Cerebellar nuclear complex (tissue), 1 donor: ENCODE results near the gene ANGPTL2.
"Not testable (repeated sequence)": the region's sequence is repeated elsewhere in the genome, so short reads cannot be mapped to it uniquely, and the experiment has no call there.

Experiments
- DNase-seq, 2 experiments: peaks; one replicate each; lab custom pipeline; 2025; lab: John Stamatoyannopoulos, UW

Gene ANGPTL2

GRCh38 chr9:127155314-127155960, 33.0 kb upstream of the ANGPTL2 start:
- no peak for DNase-seq

GRCh38 chr9:127154390-127155191, 32.2 kb upstream of the ANGPTL2 start:
- DNase-seq: no peak

- DNase-seq: no peak
These were observed 31.6 kb upstream of the ANGPTL2 start for GRCh38 chr9:127154003-127154389.

GRCh38 chr9:127153501-127153900, 31.1 kb upstream of the ANGPTL2 start:
- DNase-seq: no peak

GRCh38 chr9:127149463-127150390, 27.3 kb upstream of the ANGPTL2 start:
- no peak for DNase-seq

GRCh38 chr9:127149010-127149409, 26.6 kb upstream of the ANGPTL2 start:
- DNase-seq: no peak

GRCh38 chr9:127148014-127148413, 25.6 kb upstream of the ANGPTL2 start:
- no peak for DNase-seq

- no peak for DNase-seq
These were observed 24.8 kb upstream of the ANGPTL2 start for GRCh38 chr9:127147251-127147650.

- not testable (repeated sequence) for DNase-seq
These were observed 24.4 kb upstream of the ANGPTL2 start for GRCh38 chr9:127146841-127147240.

- no peak for DNase-seq
These were observed 22.4 kb upstream of the ANGPTL2 start for GRCh38 chr9:127144670-127145445.

GRCh38 chr9:127143920-127144465, 21.6 kb upstream of the ANGPTL2 start:
- DNase-seq: no peak

- no peak for DNase-seq
These were observed 20.6 kb upstream of the ANGPTL2 start for GRCh38 chr9:127142931-127143464.

- DNase-seq: no peak
These were observed 19.9 kb upstream of the ANGPTL2 start for GRCh38 chr9:127142291-127142690.

GRCh38 chr9:127140842-127141675, 18.6 kb upstream of the ANGPTL2 start:
- no peak for DNase-seq

- no peak for DNase-seq
These were observed 17.7 kb upstream of the ANGPTL2 start for GRCh38 chr9:127140181-127140580.

GRCh38 chr9:127139775-127140174, 17.3 kb upstream of the ANGPTL2 start:
- no peak for DNase-seq

GRCh38 chr9:127139071-127139731, 16.8 kb upstream of the ANGPTL2 start:
- DNase-seq: no peak

- DNase-seq: no peak
These were observed 16.0 kb upstream of the ANGPTL2 start for GRCh38 chr9:127138444-127138843.

GRCh38 chr9:127137640-127138360, 15.4 kb upstream of the ANGPTL2 start:
- no peak for DNase-seq
